ENCODE results near the gene TSC22D2. TPM values are rescaled to one million over a fixed set of nuclear protein-coding genes. Genes with fewer than 3 reads are reported as not detected.
A peak's percentile ranks its signal among the peaks of the same experiment; 100 is the strongest.

The TSC22D2 gene
- total RNA-seq, 1 donor from 2014 or later = 64.4 TPM

DNA sequence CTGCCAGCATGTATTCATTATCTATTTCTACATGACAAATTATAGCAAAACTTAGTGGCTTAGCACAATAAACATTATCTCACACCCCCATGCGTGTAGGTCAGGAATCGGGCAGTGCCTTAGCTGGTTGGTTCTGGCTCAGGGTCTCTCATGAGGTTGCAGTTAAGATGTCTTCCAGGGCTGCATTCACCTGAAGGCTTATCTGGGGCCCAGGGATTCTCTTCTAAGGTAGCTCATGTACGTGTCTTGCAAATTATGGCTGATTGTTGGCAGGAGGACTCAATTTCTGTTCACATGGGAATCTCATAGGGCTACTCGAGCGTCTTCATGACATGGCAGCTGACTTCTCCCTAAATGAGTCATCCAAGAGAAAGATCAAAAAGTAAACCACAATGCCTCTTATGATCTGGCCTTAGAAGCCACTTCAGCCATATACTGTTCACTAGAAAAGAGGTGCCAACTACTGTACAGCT, 42.9 kb upstream of the TSC22D2 start:
- Mint-ChIP-seq H3K27ac (no peak overlapping the region), H3K9me3 (no peaks in the 10 kb centered on the region), H3K4me3 (no peak overlapping the region), H3K4me1 (ENCODE audit: unreplicated experiment) (peaks cover 9% of the 10 kb centered on the region), H3K27me3 (no peaks in the 10 kb centered on the region), H3K36me3 (no peaks in the 10 kb centered on the region)
- TF ChIP-seq, protein P1, sequence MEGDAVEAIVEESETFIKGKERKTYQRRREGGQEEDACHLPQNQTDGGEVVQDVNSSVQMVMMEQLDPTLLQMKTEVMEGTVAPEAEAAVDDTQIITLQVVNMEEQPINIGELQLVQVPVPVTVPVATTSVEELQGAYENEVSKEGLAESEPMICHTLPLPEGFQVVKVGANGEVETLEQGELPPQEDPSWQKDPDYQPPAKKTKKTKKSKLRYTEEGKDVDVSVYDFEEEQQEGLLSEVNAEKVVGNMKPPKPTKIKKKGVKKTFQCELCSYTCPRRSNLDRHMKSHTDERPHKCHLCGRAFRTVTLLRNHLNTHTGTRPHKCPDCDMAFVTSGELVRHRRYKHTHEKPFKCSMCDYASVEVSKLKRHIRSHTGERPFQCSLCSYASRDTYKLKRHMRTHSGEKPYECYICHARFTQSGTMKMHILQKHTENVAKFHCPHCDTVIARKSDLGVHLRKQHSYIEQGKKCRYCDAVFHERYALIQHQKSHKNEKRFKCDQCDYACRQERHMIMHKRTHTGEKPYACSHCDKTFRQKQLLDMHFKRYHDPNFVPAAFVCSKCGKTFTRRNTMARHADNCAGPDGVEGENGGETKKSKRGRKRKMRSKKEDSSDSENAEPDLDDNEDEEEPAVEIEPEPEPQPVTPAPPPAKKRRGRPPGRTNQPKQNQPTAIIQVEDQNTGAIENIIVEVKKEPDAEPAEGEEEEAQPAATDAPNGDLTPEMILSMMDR (conservative IDR thresholded peaks at IDR 0.05) = no peak
- DNase-seq (ENCODE audit: extremely low spot score, unreplicated experiment) = no peak

DNA sequence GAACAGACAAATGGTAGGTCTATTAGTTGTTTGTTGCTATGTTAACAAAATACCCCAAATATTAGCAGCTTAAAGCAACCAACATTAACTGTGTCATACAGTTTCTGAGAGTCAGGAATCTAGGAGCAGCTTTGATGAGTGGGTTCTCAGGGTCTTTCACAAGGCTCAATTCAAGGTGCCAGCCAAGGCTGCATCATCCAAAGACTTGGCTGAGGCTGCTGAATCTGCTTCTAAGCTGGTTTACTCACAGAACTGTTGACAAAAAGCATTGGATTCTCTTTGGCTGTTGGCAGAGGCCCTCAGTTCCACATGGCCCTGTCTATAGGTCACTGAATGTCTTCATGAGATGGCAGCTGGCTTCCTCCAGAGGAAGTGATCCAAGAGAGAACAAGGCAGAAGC, 40.3 kb upstream of the TSC22D2 start:
- Mint-ChIP-seq H3K36me3 (no peaks in the 10 kb centered on the region), H3K27ac (no peak overlapping the region), H3K4me1 (ENCODE audit: unreplicated experiment) (peaks cover 23% of the 10 kb centered on the region), H3K27me3 (no peaks in the 10 kb centered on the region), H3K9me3 (peaks cover 3% of the 10 kb centered on the region), H3K4me3 (no peak overlapping the region)
- no peak for DNase-seq (ENCODE audit: extremely low spot score, unreplicated experiment)
- TF ChIP-seq, protein P1 (conservative IDR thresholded peaks at IDR 0.05) = no peak

DNA sequence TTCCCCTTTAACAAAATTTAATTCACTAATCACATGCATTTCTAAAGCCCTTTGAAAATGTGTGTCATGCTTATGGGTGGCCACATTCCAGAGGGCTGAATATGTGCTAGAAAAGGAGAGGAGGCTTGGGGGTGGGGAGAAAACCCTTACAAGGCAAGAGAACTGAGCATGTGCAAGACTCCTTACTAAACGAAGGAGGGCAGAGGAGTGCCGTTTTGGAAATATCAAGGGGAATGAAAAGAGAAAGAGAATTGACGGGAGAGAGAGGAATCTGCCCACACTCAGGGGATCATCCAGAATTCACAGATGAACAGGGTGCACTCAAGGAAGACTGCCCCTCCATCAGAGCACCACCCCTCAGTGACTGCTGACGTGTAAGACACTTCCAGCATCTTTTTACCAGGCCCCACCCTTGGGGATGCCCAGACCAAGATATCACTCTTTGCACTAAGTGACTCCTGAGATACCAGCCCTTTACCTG, 37.9 kb upstream of the TSC22D2 start:
- peaks cover 4% of the 10 kb centered on the region for H3K9me3 Mint-ChIP-seq
- no peak for DNase-seq (ENCODE audit: extremely low spot score, unreplicated experiment)
- peak overlapping the region; percentile 80 for H3K4me3 Mint-ChIP-seq
- H3K27me3 Mint-ChIP-seq = no peaks in the 10 kb centered on the region
- peaks cover 23% of the 10 kb centered on the region for H3K4me1 Mint-ChIP-seq (ENCODE audit: unreplicated experiment)
- H3K36me3 Mint-ChIP-seq = no peaks in the 10 kb centered on the region
- peak overlapping the region; percentile 96 for H3K27ac Mint-ChIP-seq
- TF ChIP-seq, protein P1 (conservative IDR thresholded peaks at IDR 0.05) = no peak

DNA sequence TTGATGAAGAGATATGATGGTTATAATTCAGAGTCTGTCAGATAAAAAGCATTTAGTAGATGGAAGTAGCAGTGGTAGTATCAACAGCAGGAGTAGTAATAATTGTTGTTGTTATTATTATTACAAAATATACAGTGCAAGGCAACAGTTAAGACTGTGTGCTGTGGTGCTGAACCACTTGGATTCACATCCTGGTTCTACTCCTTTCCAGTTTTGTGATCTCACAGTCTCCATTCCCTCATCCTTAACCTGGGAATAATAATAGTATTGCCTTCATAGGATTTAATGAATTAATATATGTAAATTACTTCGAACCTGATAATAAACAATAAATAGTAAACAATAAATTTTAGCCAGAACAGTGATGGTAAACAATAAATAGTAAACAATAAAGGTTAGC, 37.1 kb upstream of the TSC22D2 start:
- H3K4me3 Mint-ChIP-seq = peak overlapping the region; percentile 80
- H3K27ac Mint-ChIP-seq = peak overlapping the region; percentile 96
- H3K4me1 Mint-ChIP-seq (ENCODE audit: unreplicated experiment) = peaks cover 29% of the 10 kb centered on the region

DNA sequence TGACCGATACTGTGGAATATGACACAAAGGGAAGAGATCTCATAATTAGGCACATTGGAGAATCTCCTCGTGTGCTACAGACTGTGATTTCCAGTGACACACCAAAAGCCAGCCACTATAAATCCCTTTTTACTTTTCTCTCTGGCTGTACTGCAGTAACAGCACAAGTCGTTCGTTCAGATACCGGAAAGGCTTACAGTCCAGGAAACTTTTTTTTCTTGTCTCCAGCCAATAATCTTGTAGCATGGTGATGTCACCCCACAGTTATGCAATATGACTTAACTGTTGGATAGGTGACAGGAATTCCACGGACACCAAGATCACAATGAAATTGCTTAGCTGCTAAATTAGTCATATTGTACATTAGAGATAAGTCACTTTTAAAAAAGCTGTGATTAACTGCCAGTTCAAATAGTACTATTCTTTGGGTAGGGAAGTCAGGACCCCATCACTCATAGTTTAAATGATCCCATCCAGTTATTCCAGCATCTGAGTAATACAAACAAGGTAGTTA, 36.3 kb upstream of the TSC22D2 start:
- no peaks in the 10 kb centered on the region for H3K27me3 Mint-ChIP-seq
- DNase-seq (ENCODE audit: extremely low spot score, unreplicated experiment) = no peak
- peak overlapping the region; percentile 72 for H3K4me3 Mint-ChIP-seq
- peak overlapping the region; percentile 94 for H3K27ac Mint-ChIP-seq
- TF ChIP-seq, protein P1 (conservative IDR thresholded peaks at IDR 0.05) = no peak
- peaks cover 4% of the 10 kb centered on the region for H3K9me3 Mint-ChIP-seq
- no peaks in the 10 kb centered on the region for H3K36me3 Mint-ChIP-seq
- H3K4me1 Mint-ChIP-seq (ENCODE audit: unreplicated experiment) = peaks cover 37% of the 10 kb centered on the region

More for the DNA sequence above, 37.1 kb upstream of the TSC22D2 start:
- H3K36me3 Mint-ChIP-seq = no peaks in the 10 kb centered on the region
- H3K9me3 Mint-ChIP-seq = peaks cover 4% of the 10 kb centered on the region
- H3K27me3 Mint-ChIP-seq = no peaks in the 10 kb centered on the region
- TF ChIP-seq, protein P1 (conservative IDR thresholded peaks at IDR 0.05) = no peak
- no peak for DNase-seq (ENCODE audit: extremely low spot score, unreplicated experiment)

Data from type B pancreatic cell (in vitro differentiated cells).